Activated T-helper 1 cell treated with Interleukin-2 at 50 U/mL for 16 hours (primary cell): Measurements from ENCODE around the gene TENM3.

Experiments
- DNase-seq: peaks from one replicate; pipeline ENCODE4 v3.0.0-alpha.2; 2020; ENCODE audit warnings: low read depth

Gene TENM3

GRCh38 chr4:182254026-182254780, 11.0 kb downstream of the TENM3 start:
- no peak for DNase-seq

GRCh38 chr4:182255441-182256190, 12.4 kb downstream of the TENM3 start:
- no peak for DNase-seq

- no peak for DNase-seq
Measured at GRCh38 chr4:182257016-182257415, 13.8 kb downstream of the TENM3 start.

GRCh38 chr4:182257503-182257902, 14.3 kb downstream of the TENM3 start:
- DNase-seq = no peak

GRCh38 chr4:182258441-182259000, 15.3 kb downstream of the TENM3 start:
- DNase-seq = no peak

GRCh38 chr4:182261651-182262223, 18.5 kb downstream of the TENM3 start:
- DNase-seq = no peak

- DNase-seq = no peak
Measured at GRCh38 chr4:182263562-182263961, 20.4 kb downstream of the TENM3 start.

GRCh38 chr4:182264139-182264752, 21.0 kb downstream of the TENM3 start:
- DNase-seq = no peak

GRCh38 chr4:182265881-182266280, 22.7 kb downstream of the TENM3 start:
- no peak for DNase-seq

- DNase-seq = no peak
Measured at GRCh38 chr4:182267048-182267447, 23.8 kb downstream of the TENM3 start.

GRCh38 chr4:182268966-182269365, 25.8 kb downstream of the TENM3 start:
- DNase-seq = no peak

- no peak for DNase-seq
Measured at GRCh38 chr4:182271731-182272130, 28.5 kb downstream of the TENM3 start.

- DNase-seq = no peak
Measured at GRCh38 chr4:182272151-182272550, 28.9 kb downstream of the TENM3 start.

- DNase-seq = no peak
Measured at GRCh38 chr4:182273191-182273935, 30.2 kb downstream of the TENM3 start.

- no peak for DNase-seq
Measured at GRCh38 chr4:182276210-182277109, 33.3 kb downstream of the TENM3 start.

GRCh38 chr4:182277377-182277776, 34.2 kb downstream of the TENM3 start:
- DNase-seq = no peak

- DNase-seq = no peak
Measured at GRCh38 chr4:182278729-182279128, 35.5 kb downstream of the TENM3 start.

GRCh38 chr4:182280436-182281111, 37.4 kb downstream of the TENM3 start:
- DNase-seq = no peak

GRCh38 chr4:182286035-182286434, 42.8 kb downstream of the TENM3 start:
- DNase-seq = no peak

GRCh38 chr4:182286931-182287330, 43.7 kb downstream of the TENM3 start:
- no peak for DNase-seq
